ENCODE measurements around the gene PRDM12.

PRDM12 gene

DNA sequence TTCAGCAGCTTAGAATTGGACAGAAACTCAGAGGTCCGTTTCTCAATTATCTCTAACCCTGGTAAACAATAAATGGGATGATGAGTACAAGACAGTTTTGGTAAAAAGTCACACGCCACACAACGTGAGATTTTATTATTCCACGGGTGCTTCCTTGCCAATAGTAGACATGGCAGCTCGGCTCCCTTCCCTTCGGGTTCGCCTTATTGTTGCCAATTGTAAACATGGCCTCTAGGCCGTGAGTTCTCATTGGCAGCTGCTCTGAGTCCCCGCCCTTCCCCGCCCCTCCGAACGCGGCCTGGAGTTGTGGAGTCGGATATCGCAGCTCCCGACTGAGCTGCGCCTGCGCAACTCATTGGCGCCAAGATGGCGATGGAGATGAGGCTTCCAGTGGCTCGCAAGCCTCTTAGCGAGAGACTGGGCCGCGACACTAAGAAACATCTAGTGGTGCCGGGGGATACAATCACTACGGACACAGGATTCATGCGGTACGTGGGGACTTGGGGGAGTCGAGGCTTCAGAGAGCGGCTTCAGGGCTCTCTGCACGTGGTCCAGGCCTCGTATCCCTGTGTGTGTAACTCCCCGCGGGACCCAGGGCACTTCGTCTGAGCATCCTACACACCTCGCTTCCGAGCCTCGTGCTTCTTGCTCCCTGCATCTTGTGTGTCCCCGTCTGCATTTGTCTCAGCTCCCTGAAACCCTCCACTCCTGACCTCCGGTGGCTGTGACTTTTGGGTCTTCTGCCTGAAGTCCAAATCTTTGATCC, 29.2 kb downstream of the PRDM12 start, which contains the start of gene EXOSC2:
Gene EXOSC2 (plus strand): TSS at position 355 of the 766 bp plus-strand sequence. CDS start 12 bp downstream, at position 367.
- peak within 1 kb of the TSS; percentile 80 for H3K4me3 ChIP-seq (ENCODE audit: control insufficient read depth, low read depth, low read length)
- peak; percentile 94 for DNase-seq (ENCODE audit: low read depth)
- TF ChIP-seq, protein P1, sequence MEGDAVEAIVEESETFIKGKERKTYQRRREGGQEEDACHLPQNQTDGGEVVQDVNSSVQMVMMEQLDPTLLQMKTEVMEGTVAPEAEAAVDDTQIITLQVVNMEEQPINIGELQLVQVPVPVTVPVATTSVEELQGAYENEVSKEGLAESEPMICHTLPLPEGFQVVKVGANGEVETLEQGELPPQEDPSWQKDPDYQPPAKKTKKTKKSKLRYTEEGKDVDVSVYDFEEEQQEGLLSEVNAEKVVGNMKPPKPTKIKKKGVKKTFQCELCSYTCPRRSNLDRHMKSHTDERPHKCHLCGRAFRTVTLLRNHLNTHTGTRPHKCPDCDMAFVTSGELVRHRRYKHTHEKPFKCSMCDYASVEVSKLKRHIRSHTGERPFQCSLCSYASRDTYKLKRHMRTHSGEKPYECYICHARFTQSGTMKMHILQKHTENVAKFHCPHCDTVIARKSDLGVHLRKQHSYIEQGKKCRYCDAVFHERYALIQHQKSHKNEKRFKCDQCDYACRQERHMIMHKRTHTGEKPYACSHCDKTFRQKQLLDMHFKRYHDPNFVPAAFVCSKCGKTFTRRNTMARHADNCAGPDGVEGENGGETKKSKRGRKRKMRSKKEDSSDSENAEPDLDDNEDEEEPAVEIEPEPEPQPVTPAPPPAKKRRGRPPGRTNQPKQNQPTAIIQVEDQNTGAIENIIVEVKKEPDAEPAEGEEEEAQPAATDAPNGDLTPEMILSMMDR (IDR thresholded peaks at IDR 0.05; ENCODE audit: control insufficient read depth, insufficient read depth, low read depth, low read length, missing control alignments): no peak

DNA sequence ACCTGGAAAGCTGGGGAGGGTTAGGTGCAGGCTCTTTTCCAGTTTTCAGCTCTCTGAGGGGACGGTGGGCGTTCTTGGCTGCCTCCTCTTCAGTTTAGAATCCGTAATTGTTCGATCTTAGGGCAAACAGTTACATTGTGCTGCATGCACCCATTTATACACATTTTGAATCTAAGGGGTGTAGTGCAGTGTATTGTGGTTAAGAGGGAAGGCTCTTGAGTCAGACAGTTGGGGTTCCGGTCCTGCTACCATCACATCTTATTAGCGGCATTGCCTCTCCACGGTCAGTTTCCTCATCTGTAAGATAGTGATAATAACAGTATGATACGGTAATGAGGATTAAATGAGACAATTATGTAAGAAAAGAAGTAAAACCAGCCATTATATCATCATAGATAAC, 29.8 kb downstream of the PRDM12 start:
- TF ChIP-seq, protein P1 (IDR thresholded peaks at IDR 0.05; ENCODE audit: control insufficient read depth, insufficient read depth, low read depth, low read length, missing control alignments): no peak
- H3K4me3 ChIP-seq (ENCODE audit: control insufficient read depth, low read depth, low read length): peak overlapping the region; percentile 80
- DNase-seq (ENCODE audit: low read depth): no peak

DNA sequence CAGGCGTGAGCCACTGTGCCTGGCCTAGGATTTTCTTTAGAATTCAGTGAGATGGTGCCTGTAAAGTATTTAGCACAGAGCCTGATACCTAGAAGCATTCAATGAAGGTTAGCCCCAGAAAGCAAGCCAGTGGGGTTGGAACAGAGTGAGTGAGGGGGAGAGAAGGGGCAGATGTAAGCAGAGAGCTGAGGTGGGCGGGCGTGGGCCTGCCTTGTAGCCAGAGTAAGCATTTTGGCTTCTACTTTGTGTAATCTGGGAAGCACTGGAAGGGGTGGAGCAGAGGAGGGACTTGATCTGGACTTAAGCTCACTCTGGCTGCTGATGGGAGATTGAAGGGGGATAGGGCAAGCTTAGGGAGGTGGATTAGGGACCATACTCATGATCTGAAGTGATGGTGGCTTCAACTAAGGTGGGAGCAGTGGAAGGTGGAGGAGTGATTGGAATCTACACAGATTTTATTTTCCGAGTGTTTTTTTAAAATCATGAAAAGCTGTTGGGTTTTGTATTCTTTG, 31.8 kb downstream of the PRDM12 start:
- DNase-seq (ENCODE audit: low read depth): no peak
- TF ChIP-seq, protein P1 (IDR thresholded peaks at IDR 0.05; ENCODE audit: control insufficient read depth, insufficient read depth, low read depth, low read length, missing control alignments): no peak
- H3K4me3 ChIP-seq (ENCODE audit: control insufficient read depth, low read depth, low read length): no peak overlapping the region

DNA sequence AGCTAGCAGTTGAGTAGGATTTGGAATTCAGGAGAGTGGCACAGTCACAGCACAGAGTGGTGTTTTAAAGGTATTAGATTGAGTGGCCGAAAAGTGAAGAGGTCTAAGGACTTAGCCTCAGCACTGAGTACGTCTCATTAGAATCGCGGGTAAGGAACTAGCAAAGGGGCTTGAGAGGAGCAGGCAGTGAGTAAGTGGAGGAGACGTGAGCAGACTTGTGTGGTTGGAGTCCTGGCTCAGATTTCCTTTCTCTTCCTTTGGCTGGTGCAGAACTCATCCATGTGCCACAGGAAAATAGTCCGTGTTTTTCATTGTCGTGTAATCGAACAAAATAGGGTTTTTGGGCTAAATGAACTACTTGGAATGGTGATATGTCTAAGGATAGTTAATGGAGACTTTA, 32.6 kb downstream of the PRDM12 start:
- DNase-seq (ENCODE audit: low read depth): no peak
- TF ChIP-seq, protein P1 (IDR thresholded peaks at IDR 0.05; ENCODE audit: control insufficient read depth, insufficient read depth, low read depth, low read length, missing control alignments): no peak
- no peak overlapping the region for H3K4me3 ChIP-seq (ENCODE audit: control insufficient read depth, low read depth, low read length)

DNA sequence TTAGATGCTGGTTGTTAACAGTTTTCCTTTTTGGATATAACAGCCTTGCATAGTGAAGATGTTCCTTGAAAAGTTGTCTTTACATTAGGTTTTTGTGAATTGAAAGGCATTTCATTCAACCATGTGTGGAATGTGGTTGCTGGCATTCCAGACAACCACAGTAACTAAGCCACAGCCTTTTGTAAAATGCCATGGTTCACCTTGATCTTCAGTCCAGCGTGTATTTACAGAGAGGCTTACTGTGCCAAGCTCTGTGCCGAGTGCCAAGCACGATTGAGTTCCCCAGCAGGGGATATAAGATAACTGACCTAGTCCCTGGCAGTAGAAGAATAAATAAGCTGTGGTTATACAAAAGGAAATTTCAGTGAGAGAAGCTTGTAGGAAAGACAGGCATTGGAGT, 34.1 kb downstream of the PRDM12 start:
- TF ChIP-seq, protein P1 (IDR thresholded peaks at IDR 0.05; ENCODE audit: control insufficient read depth, insufficient read depth, low read depth, low read length, missing control alignments): no peak
- H3K4me3 ChIP-seq (ENCODE audit: control insufficient read depth, low read depth, low read length): no peak overlapping the region
- no peak for DNase-seq (ENCODE audit: low read depth)

DNA sequence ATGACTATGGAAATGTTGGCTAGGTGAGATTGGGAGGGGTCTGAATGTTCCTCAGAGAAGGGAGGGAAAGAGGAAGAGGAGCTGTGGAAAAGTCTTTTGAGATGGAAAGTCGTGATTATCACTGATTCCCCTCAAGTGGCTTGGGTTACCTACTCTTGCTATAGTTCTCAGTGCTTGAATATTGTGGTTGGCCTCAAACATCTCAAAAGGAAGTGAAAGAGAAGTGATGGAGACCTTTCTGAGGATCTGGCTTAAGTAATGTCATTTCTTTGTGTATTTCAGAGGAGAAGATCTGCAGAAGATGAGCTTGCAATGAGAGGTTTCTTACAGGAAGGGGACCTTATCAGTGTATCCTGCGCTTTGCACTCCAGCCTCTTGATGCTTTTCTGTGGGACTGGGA, 34.7 kb downstream of the PRDM12 start:
- DNase-seq (ENCODE audit: low read depth): no peak
- TF ChIP-seq, protein P1 (IDR thresholded peaks at IDR 0.05; ENCODE audit: control insufficient read depth, insufficient read depth, low read depth, low read length, missing control alignments): no peak

More for the DNA sequence above, 34.7 kb downstream of the PRDM12 start:
- H3K4me3 ChIP-seq (ENCODE audit: control insufficient read depth, low read depth, low read length): no peak overlapping the region

Data from AG09309 (cell line).